HAP-1 (cell line): ENCODE measurements around the gene PARP12.

Experiments
- DNase-seq, 2 experiments: peaks; one replicate each; pipeline ENCODE4 v3.0.0-alpha.2; 2016 to 2020; ENCODE audit warnings: low spot score in 2 of 2
- H3K27me3 ChIP-seq: fragments of 250-450 bp; sonication (Bioruptor Pico); 2 replicates; pipeline ENCODE4 v1.5.1; 2020; ENCODE audit warnings: low read depth, mild to moderate bottlenecking, moderate library complexity
- H3K36me3 ChIP-seq: fragments of 250-450 bp; sonication (Bioruptor Pico); replicated peaks from 2 replicates; pipeline ENCODE4 v1.5.1; 2020; ENCODE audit warnings: mild to moderate bottlenecking
- H3K4me1 ChIP-seq: fragments of 250-450 bp; sonication (Bioruptor Pico); 2 replicates; pipeline ENCODE4 v1.5.1; 2020; ENCODE audit warnings: mild to moderate bottlenecking
- H3K4me3 ChIP-seq: fragments of 250-450 bp; sonication (Bioruptor Pico); 2 replicates; pipeline ENCODE4 v1.5.1; 2020; ENCODE audit warnings: mild to moderate bottlenecking, moderate library complexity
- H3K9me3 ChIP-seq: fragments of 250-450 bp; sonication (Bioruptor Pico); 2 replicates; pipeline ENCODE4 v1.5.1; 2020; ENCODE audit warnings: mild to moderate bottlenecking, moderate library complexity
- in situ Hi-C: fragments of 300-500 bp; cut with MboI; formaldehyde crosslinking; loops from 3 replicates; pipeline ENCODE4 v1.14.3; 2020; ENCODE audit warnings: low sequenced_read_pairs, inconsistent platforms, mixed read lengths

PARP12 gene

GRCh38 chr7:140008755-140009610 is 53.8 kb downstream of the PARP12 start:
- Histone ChIP-seq H3K4me1 (no peaks in the 10 kb centered on the region), H3K4me3 (no peak overlapping the region), H3K27me3 (no peaks in the 10 kb centered on the region), H3K36me3 (no peaks in the 10 kb centered on the region), H3K9me3 (no peaks in the 10 kb centered on the region)
- in situ Hi-C loops: loop anchor here (10.0 kb wide), 1 partner anchor 574 kb away; no protein-coding TSS in a partner anchor
- no peak for DNase-seq

- no peaks in the 10 kb centered on the region for H3K27me3 ChIP-seq
- H3K4me3 ChIP-seq: no peak overlapping the region
- DNase-seq: no peak
- H3K9me3 ChIP-seq: no peaks in the 10 kb centered on the region
- no peaks in the 10 kb centered on the region for H3K4me1 ChIP-seq
- no peaks in the 10 kb centered on the region for H3K36me3 ChIP-seq
- in situ Hi-C loops: loop anchor here (10.0 kb wide), 1 partner anchor 572 kb away; no protein-coding TSS in a partner anchor
These were observed 55.6 kb downstream of the PARP12 start for GRCh38 chr7:140007051-140007690.

- no peak for DNase-seq
- Histone ChIP-seq H3K36me3 (no peaks in the 10 kb centered on the region), H3K9me3 (no peaks in the 10 kb centered on the region), H3K27me3 (no peaks in the 10 kb centered on the region), H3K4me1 (no peaks in the 10 kb centered on the region), H3K4me3 (no peak overlapping the region)
- in situ Hi-C loops: loop anchor here (10.0 kb wide), 1 partner anchor 572 kb away; no protein-coding TSS in a partner anchor
These were observed 56.2 kb downstream of the PARP12 start for GRCh38 chr7:140006600-140006999.

DNA sequence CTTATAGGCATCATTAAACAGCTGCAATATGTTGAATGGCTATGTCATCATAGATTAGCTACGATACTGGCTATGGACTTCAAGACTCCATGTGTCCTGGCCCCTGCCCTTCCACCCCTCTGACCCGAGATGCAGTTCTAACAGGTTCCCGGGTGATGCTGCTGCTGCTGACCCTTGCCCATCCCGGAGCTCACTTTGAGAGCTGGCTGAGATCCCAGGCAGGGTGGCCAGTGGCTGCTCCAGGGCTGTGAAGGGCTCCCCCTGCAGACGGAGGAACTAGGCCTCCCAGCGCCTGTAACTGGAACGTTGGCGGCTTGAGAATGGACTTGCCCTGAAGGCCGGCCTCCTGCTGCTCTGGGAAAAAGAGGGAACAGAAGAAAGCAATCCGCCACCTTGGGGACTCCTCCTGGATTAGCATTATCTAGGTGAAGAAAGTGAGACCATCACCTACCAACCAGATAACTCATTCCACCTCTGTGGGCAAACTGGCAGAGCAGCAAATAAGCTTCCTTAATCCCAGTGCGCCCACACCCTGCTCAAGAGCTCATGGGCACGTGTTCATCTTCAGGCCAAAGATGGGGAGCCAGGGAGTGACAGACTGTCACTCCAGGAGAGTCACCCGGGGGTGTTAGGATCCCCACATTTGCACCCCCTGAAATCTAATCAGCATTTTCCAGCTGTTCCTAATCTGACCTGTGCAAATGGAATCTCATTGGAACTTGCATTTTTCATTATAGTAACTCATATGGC is 56.8 kb downstream of the PARP12 start:
- no peaks in the 10 kb centered on the region for H3K36me3 ChIP-seq
- no peak overlapping the region for H3K4me3 ChIP-seq
- no peaks in the 10 kb centered on the region for H3K27me3 ChIP-seq
- no peaks in the 10 kb centered on the region for H3K4me1 ChIP-seq
- in situ Hi-C loops: loop anchor here (10.0 kb wide), 1 partner anchor 571 kb away; no protein-coding TSS in a partner anchor
- DNase-seq: peak; percentile 18 to 71
- H3K9me3 ChIP-seq: no peaks in the 10 kb centered on the region

GRCh38 chr7:140005341-140005740 is 57.4 kb downstream of the PARP12 start:
- DNase-seq: no peak
- Histone ChIP-seq H3K9me3 (no peaks in the 10 kb centered on the region), H3K27me3 (no peaks in the 10 kb centered on the region), H3K36me3 (no peaks in the 10 kb centered on the region), H3K4me3 (no peak overlapping the region), H3K4me1 (no peaks in the 10 kb centered on the region)
- in situ Hi-C loops: loop anchor here (10.0 kb wide), 1 partner anchor 571 kb away; no protein-coding TSS in a partner anchor

GRCh38 chr7:140004672-140005071 is 58.1 kb downstream of the PARP12 start:
- no peaks in the 10 kb centered on the region for H3K36me3 ChIP-seq
- no peak overlapping the region for H3K4me3 ChIP-seq
- H3K27me3 ChIP-seq: no peaks in the 10 kb centered on the region
- no peaks in the 10 kb centered on the region for H3K9me3 ChIP-seq
- DNase-seq: no peak
- no peaks in the 10 kb centered on the region for H3K4me1 ChIP-seq
- in situ Hi-C loops: loop anchor here (5.0 to 10.0 kb wide), 4 partner anchors 232 to 570 kb away; no protein-coding TSS in a partner anchor

- in situ Hi-C loops: loop anchor here (5.0 to 10.0 kb wide), 4 partner anchors 232 to 569 kb away; no protein-coding TSS in a partner anchor
- Histone ChIP-seq H3K36me3 (no peaks in the 10 kb centered on the region), H3K4me1 (no peaks in the 10 kb centered on the region), H3K27me3 (no peaks in the 10 kb centered on the region), H3K9me3 (no peaks in the 10 kb centered on the region), H3K4me3 (no peak overlapping the region)
- peak; percentile 65 to 75 for DNase-seq
These were observed 58.8 kb downstream of the PARP12 start for GRCh38 chr7:140003913-140004382.

GRCh38 chr7:140000666-140001268 is 62.0 kb downstream of the PARP12 start:
- Histone ChIP-seq H3K36me3 (no peaks in the 10 kb centered on the region), H3K9me3 (no peaks in the 10 kb centered on the region), H3K4me1 (no peaks in the 10 kb centered on the region), H3K27me3 (no peaks in the 10 kb centered on the region), H3K4me3 (no peak overlapping the region)
- in situ Hi-C loops: loop anchor here (5.0 to 10.0 kb wide), 4 partner anchors 228 to 566 kb away; no protein-coding TSS in a partner anchor
- no peak for DNase-seq

DNA sequence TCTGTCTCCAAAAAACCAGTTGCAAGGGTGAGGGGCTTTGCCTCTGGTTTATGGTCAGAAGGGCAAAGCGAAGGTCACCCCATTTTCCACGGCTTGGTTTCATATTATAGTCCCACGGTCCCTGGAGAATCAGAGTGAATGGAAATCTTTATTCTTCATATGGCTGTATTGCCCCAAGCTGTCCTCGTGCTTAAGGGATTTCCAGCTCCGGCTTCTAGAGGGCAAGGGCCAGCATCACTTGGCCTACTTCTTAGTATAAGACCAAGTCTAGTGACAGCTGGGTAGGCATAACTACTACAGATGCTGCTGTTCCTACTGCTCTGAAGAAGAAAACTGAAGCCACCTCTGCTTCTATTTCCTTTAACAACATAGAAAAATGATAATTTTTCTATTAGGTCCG is 63.2 kb downstream of the PARP12 start:
- in situ Hi-C loops: no loop called here
- no peaks in the 10 kb centered on the region for H3K4me1 ChIP-seq
- no peaks in the 10 kb centered on the region for H3K27me3 ChIP-seq
- no peak for DNase-seq
- no peaks in the 10 kb centered on the region for H3K9me3 ChIP-seq
- no peak overlapping the region for H3K4me3 ChIP-seq
- H3K36me3 ChIP-seq: no peaks in the 10 kb centered on the region

DNA sequence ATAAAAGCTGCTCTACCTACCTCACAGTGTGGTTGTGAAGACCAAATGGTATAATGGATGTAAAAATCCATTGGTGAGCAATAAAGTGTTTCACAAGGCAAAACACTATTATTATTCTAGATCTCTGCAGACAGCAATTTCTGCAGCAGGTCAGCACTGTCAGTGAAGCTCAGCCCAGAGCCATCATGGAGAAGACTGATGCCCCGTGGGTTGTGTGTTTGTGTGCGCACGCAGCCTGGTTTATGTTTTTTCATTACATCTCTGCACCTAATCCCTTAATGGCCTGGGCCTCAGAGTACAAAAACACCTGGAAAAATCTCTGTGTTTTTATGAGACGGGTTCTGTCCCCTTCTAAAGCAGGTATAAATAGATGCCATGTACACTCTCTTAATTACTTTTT is 64.2 kb downstream of the PARP12 start:
- no peak overlapping the region for H3K4me3 ChIP-seq
- DNase-seq: no peak
- no peaks in the 10 kb centered on the region for H3K36me3 ChIP-seq
- no peaks in the 10 kb centered on the region for H3K27me3 ChIP-seq
- H3K4me1 ChIP-seq: no peaks in the 10 kb centered on the region
- in situ Hi-C loops: no loop called here
- H3K9me3 ChIP-seq: no peaks in the 10 kb centered on the region

DNA sequence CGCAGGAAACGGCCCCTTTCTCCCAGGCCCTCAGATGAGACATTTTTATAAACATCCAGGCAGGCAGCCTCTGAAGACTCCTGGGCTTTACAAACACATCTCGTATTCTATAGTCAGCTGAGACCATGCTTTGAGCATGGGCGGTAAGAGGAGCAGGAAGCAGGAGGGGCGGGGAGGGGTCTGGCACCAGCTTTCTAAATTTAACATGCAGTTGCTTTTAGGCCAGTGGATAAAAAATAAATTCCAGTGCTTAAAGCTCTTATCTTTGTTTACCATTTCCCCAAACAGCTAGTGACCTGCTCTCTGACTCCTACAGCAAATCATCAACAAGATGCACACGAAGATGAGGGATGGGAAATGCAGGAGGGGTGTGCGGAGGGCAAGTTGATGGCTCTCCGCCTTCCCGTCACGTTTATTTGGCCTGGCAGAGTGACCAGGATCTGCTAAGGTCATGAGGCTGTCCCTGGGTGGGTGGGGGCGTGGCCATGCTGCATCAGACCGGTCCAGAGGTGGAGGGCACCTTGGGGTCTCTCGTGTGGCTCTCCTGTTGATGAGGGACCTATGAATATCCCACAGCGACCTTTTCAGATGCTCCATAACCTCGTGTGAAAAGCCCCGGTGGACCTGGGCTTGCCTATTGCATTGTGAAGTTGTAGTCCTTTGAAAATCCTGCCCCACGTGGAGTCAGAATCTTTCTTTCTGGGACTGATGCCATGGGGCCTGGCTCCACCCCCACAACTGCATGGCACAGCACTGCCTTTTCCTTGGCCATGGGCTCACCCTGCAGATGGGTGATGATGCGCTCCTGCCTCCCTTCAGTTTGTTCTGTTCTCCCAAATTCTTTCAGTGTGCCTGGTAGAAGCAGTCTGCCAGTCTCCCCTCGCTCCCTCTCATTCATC is 67.5 kb downstream of the PARP12 start:
- no peaks in the 10 kb centered on the region for H3K9me3 ChIP-seq
- no peak for DNase-seq
- H3K4me3 ChIP-seq: no peak overlapping the region
- in situ Hi-C loops: no loop called here
- no peaks in the 10 kb centered on the region for H3K4me1 ChIP-seq
- no peaks in the 10 kb centered on the region for H3K27me3 ChIP-seq
- no peaks in the 10 kb centered on the region for H3K36me3 ChIP-seq

DNA sequence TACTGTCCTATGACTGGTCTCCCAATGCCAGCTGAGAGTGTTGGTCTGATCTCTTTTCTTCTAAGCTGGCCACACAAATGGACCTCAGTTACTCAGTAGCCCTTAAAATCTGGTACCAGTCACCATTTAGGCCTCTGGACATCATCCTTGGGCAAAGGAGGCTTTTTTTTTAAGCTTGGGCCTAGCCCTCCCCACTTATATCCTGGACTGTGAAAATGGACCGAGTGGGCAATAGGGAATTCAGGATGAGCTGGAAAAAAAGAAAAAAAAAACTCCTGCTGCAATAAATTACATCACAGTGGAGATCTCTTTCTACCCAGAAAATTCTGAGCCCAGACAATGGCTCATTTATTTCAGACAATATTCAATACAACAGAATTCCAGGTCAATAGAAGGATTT is 68.4 kb downstream of the PARP12 start:
- Histone ChIP-seq H3K9me3 (no peaks in the 10 kb centered on the region), H3K4me1 (no peaks in the 10 kb centered on the region), H3K36me3 (no peaks in the 10 kb centered on the region), H3K27me3 (no peaks in the 10 kb centered on the region), H3K4me3 (no peak overlapping the region)
- in situ Hi-C loops: no loop called here
- DNase-seq: no peak
